ENCODE measurements around the gene FST.

Gene FST

GRCh38 chr5:53475320-53475719 is 5.1 kb upstream of the FST start:
- H3K27me3 ChIP-seq (ENCODE audit: insufficient read depth, insufficient read length) = no peaks in the 10 kb centered on the region

GRCh38 chr5:53476019-53476418 is 4.4 kb upstream of the FST start:
- no peak overlapping the region for H3K4me3 ChIP-seq (ENCODE audit: insufficient read length, low read depth)
- TF ChIP-seq SUZ12 (IDR thresholded peaks at IDR 0.05; ENCODE audit: extremely low read depth, insufficient read depth, insufficient read length) (no peak), ZNF274 (IDR thresholded peaks at IDR 0.05; ENCODE audit: low read depth, low read length) (no peak), YY1 (IDR thresholded peaks at IDR 0.05; ENCODE audit: insufficient read depth, insufficient read length) (no peak)
- no peaks in the 10 kb centered on the region for H3K27me3 ChIP-seq (ENCODE audit: insufficient read depth, insufficient read length)
- no peak overlapping the region for H3K9ac ChIP-seq (ENCODE audit: insufficient read length, low read depth)
- H3K4me1 ChIP-seq (ENCODE audit: insufficient read depth, insufficient read length) = no peaks in the 10 kb centered on the region
- no peaks in the 10 kb centered on the region for H3K36me3 ChIP-seq (ENCODE audit: insufficient read depth, insufficient read length, low read length)
- no peaks in the 10 kb centered on the region for H3K9me3 ChIP-seq (ENCODE audit: insufficient read depth, low read length)
- no peak for DNase-seq (ENCODE audit: low read depth, low spot score)

More at GRCh38 chr5:53475320-53475719, 5.1 kb upstream of the FST start:
- DNase-seq (ENCODE audit: low read depth, low spot score) = no peak
- H3K4me1 ChIP-seq (ENCODE audit: insufficient read depth, insufficient read length) = no peaks in the 10 kb centered on the region
- H3K36me3 ChIP-seq (ENCODE audit: insufficient read depth, insufficient read length, low read length) = no peaks in the 10 kb centered on the region
- H3K9ac ChIP-seq (ENCODE audit: insufficient read length, low read depth) = no peak overlapping the region
- H3K9me3 ChIP-seq (ENCODE audit: insufficient read depth, low read length) = no peaks in the 10 kb centered on the region
- no peak overlapping the region for H3K4me3 ChIP-seq (ENCODE audit: insufficient read length, low read depth)
- TF ChIP-seq SUZ12 (IDR thresholded peaks at IDR 0.05; ENCODE audit: extremely low read depth, insufficient read depth, insufficient read length) = no peak
- TF ChIP-seq ZNF274 (IDR thresholded peaks at IDR 0.05; ENCODE audit: low read depth, low read length) = no peak
- TF ChIP-seq YY1 (IDR thresholded peaks at IDR 0.05; ENCODE audit: insufficient read depth, insufficient read length) = no peak

GRCh38 chr5:53476531-53477480 is 3.6 kb upstream of the FST start:
- H3K4me3 ChIP-seq (ENCODE audit: insufficient read length, low read depth) = no peak overlapping the region
- TF ChIP-seq ZNF274 (IDR thresholded peaks at IDR 0.05; ENCODE audit: low read depth, low read length) (no peak), SUZ12 (IDR thresholded peaks at IDR 0.05; ENCODE audit: extremely low read depth, insufficient read depth, insufficient read length) (no peak), YY1 (IDR thresholded peaks at IDR 0.05; ENCODE audit: insufficient read depth, insufficient read length) (no peak)

GRCh38 chr5:53478411-53479044 is 1.9 kb upstream of the FST start:
- peaks cover 2% of the 10 kb centered on the region for H3K4me1 ChIP-seq (ENCODE audit: insufficient read depth, insufficient read length)
- no peaks in the 10 kb centered on the region for H3K27me3 ChIP-seq (ENCODE audit: insufficient read depth, insufficient read length)
- TF ChIP-seq ZNF274 (IDR thresholded peaks at IDR 0.05; ENCODE audit: low read depth, low read length) (no peak), SUZ12 (IDR thresholded peaks at IDR 0.05; ENCODE audit: extremely low read depth, insufficient read depth, insufficient read length) (no peak), YY1 (IDR thresholded peaks at IDR 0.05; ENCODE audit: insufficient read depth, insufficient read length) (no peak)
- H3K4me3 ChIP-seq (ENCODE audit: insufficient read length, low read depth) = peak overlapping the region; percentile 34
- H3K36me3 ChIP-seq (ENCODE audit: insufficient read depth, insufficient read length, low read length) = peaks cover 5% of the 10 kb centered on the region
- peak overlapping the region; percentile 56 for H3K9ac ChIP-seq (ENCODE audit: insufficient read length, low read depth)
- no peaks in the 10 kb centered on the region for H3K9me3 ChIP-seq (ENCODE audit: insufficient read depth, low read length)
- DNase-seq (ENCODE audit: low read depth, low spot score) = no peak

More at GRCh38 chr5:53476531-53477480, 3.6 kb upstream of the FST start:
- Histone ChIP-seq H3K9ac (ENCODE audit: insufficient read length, low read depth) (no peak overlapping the region), H3K27me3 (ENCODE audit: insufficient read depth, insufficient read length) (no peaks in the 10 kb centered on the region), H3K4me1 (ENCODE audit: insufficient read depth, insufficient read length) (no peaks in the 10 kb centered on the region), H3K9me3 (ENCODE audit: insufficient read depth, low read length) (no peaks in the 10 kb centered on the region), H3K36me3 (ENCODE audit: insufficient read depth, insufficient read length, low read length) (no peaks in the 10 kb centered on the region)
- DNase-seq (ENCODE audit: low read depth, low spot score) = no peak

GRCh38 chr5:53479045-53479589 is 1.3 kb upstream of the FST start:
- Histone ChIP-seq H3K9me3 (ENCODE audit: insufficient read depth, low read length) (no peaks in the 10 kb centered on the region), H3K4me1 (ENCODE audit: insufficient read depth, insufficient read length) (peaks cover 2% of the 10 kb centered on the region), H3K9ac (ENCODE audit: insufficient read length, low read depth) (peak overlapping the region; percentile 85), H3K36me3 (ENCODE audit: insufficient read depth, insufficient read length, low read length) (peaks cover 10% of the 10 kb centered on the region), H3K27me3 (ENCODE audit: insufficient read depth, insufficient read length) (no peaks in the 10 kb centered on the region), H3K4me3 (ENCODE audit: insufficient read length, low read depth) (peak overlapping the region; percentile 86)
- no peak for DNase-seq (ENCODE audit: low read depth, low spot score)
- TF ChIP-seq ZNF274 (IDR thresholded peaks at IDR 0.05; ENCODE audit: low read depth, low read length) = no peak
- no peak for TF ChIP-seq YY1 (IDR thresholded peaks at IDR 0.05; ENCODE audit: insufficient read depth, insufficient read length)

- peak overlapping the region; percentile 98 for H3K9ac ChIP-seq (ENCODE audit: insufficient read length, low read depth)
These were observed 626 bp upstream of the FST start for GRCh38 chr5:53479590-53480415.

More at GRCh38 chr5:53479590-53480415, 626 bp upstream of the FST start:
- TF ChIP-seq YY1 (IDR thresholded peaks at IDR 0.05; ENCODE audit: insufficient read depth, insufficient read length) = no peak
- no peak for TF ChIP-seq ZNF274 (IDR thresholded peaks at IDR 0.05; ENCODE audit: low read depth, low read length)
- no peak for TF ChIP-seq SUZ12 (IDR thresholded peaks at IDR 0.05; ENCODE audit: extremely low read depth, insufficient read depth, insufficient read length)
- H3K9me3 ChIP-seq (ENCODE audit: insufficient read depth, low read length) = no peaks in the 10 kb centered on the region
- peaks cover 2% of the 10 kb centered on the region for H3K4me1 ChIP-seq (ENCODE audit: insufficient read depth, insufficient read length)
- no peaks in the 10 kb centered on the region for H3K27me3 ChIP-seq (ENCODE audit: insufficient read depth, insufficient read length)
- no peak for DNase-seq (ENCODE audit: low read depth, low spot score)
- peaks cover 11% of the 10 kb centered on the region for H3K36me3 ChIP-seq (ENCODE audit: insufficient read depth, insufficient read length, low read length)
- peak overlapping the region; percentile 86 for H3K4me3 ChIP-seq (ENCODE audit: insufficient read length, low read depth)
